T-cell (primary cell): ENCODE results near the gene MAPK14. TPM values are rescaled to one million over a fixed set of nuclear protein-coding genes. Genes with fewer than 3 reads are reported as not detected.

ENCODE experiments used
- ATAC-seq, 4 experiments: fragments of 200-7000 bp in 3 of 4; fragments of 150-1000 bp in 1 of 4; cut with Tn5 transposase; replicated peaks in 1 of 4; 1 replicate in 3 of 4; 2 replicates in 1 of 4; pipeline ENCODE4 v1.10.0; 2021; ENCODE audit warnings: moderate library complexity in 3 of 4, mild to moderate bottlenecking in 2 of 4, moderate number of reproducible peaks in 1 of 4
- CTCF ChIA-PET, 2 donors: fragments of 300-600 bp; sonication (Branson Sonifier 250); formaldehyde crosslinking; loops; one replicate each; lab custom pipeline; 2022; ENCODE audit warnings: antibody characterized with exemption in 2 of 2; lab: Charles Lee
- POLR2A ChIA-PET, 2 donors: fragments of 300-600 bp; sonication (Branson Sonifier 250); formaldehyde crosslinking; loops; one replicate each; lab custom pipeline; 2022; ENCODE audit warnings: antibody characterized with exemption in 2 of 2; lab: Charles Lee
- DNase-seq, 35 experiments: peaks; one replicate each; pipeline versions ENCODE4 v3.0.0 to v3.0.0-alpha.2; 2013 to 2023
- H3K27ac ChIP-seq: one replicate; pipeline ENCODE4 v1.5.1; 2013; ENCODE audit warnings: low read length
- H3K27me3 ChIP-seq, 2 experiments: replicated peaks in 1 of 2; 1 replicate in 1 of 2; 2 replicates in 1 of 2; pipeline versions ENCODE4 v1.6.1 to v1.7.0; 2013; ENCODE audit warnings: low read length in 1 of 2, mixed read lengths in 1 of 2; ENCODE audit not compliant: control insufficient read depth in 2 of 2, insufficient read depth in 2 of 2; ENCODE audit errors: extremely low read depth in 1 of 2
- H3K36me3 ChIP-seq, 2 donors: 1 replicate in 1 of 2; 2 replicates in 1 of 2; pipeline versions ENCODE4 v1.6.1 to v1.7.0; 2013; ENCODE audit warnings: low read length in 1 of 2; ENCODE audit not compliant: control insufficient read depth in 2 of 2, insufficient read depth in 1 of 2; ENCODE audit errors: extremely low read depth in 1 of 2
- H3K4me1 ChIP-seq, 2 experiments: 1 replicate in 1 of 2; 2 replicates in 1 of 2; pipeline versions ENCODE4 v1.6.1 to v1.7.0; 2013; ENCODE audit warnings: low read length in 2 of 2, mixed read lengths in 1 of 2; ENCODE audit not compliant: insufficient read depth in 2 of 2, control insufficient read depth in 1 of 2; ENCODE audit errors: extremely low read depth in 1 of 2
- H3K4me3 ChIP-seq, 2 donors: 1 replicate in 1 of 2; 2 replicates in 1 of 2; pipeline versions ENCODE4 v1.5.1 to v1.7.0; 2013; ENCODE audit warnings: mild to moderate bottlenecking in 2 of 2, low read length in 1 of 2, moderate library complexity in 1 of 2; ENCODE audit not compliant: control insufficient read depth in 1 of 2; ENCODE audit errors: extremely low read depth in 1 of 2
- H3K9me3 ChIP-seq: 2 replicates; pipeline ENCODE4 v1.7.0; 2013
- H3K27ac Mint-ChIP-seq, 2 donors: one replicate each; pipeline ENCODE4 v1.8.0; 2020 to 2021; ENCODE audit warnings: mild to moderate bottlenecking in 2 of 2, mixed read lengths in 2 of 2
- H3K27me3 Mint-ChIP-seq, 2 donors: one replicate each; pipeline ENCODE4 v1.8.0; 2021 to 2022; ENCODE audit warnings: mixed read lengths in 2 of 2
- H3K36me3 Mint-ChIP-seq: one replicate; pipeline ENCODE4 v1.8.0; 2021; ENCODE audit warnings: mixed read lengths
- H3K4me1 Mint-ChIP-seq, 3 donors: one replicate each; pipeline ENCODE4 v1.8.0; 2020 to 2022; ENCODE audit warnings: mixed read lengths in 3 of 3, mild to moderate bottlenecking in 1 of 3
- H3K4me3 Mint-ChIP-seq, 3 donors: one replicate each; pipeline ENCODE4 v1.8.0; 2020 to 2022; ENCODE audit warnings: mild to moderate bottlenecking in 3 of 3, mixed read lengths in 3 of 3, moderate library complexity in 3 of 3
- H3K9me3 Mint-ChIP-seq, 3 donors: one replicate each; pipeline ENCODE4 v1.8.0; 2020 to 2022; ENCODE audit warnings: mixed read lengths in 3 of 3
- WGBS: methylation state at CpG from one replicate; pipeline ENCODE4 v1.1.5; 2013; ENCODE audit warnings: missing lambda C conversion rate; ENCODE audit not compliant: insufficient coverage; 5-methylcytosine and 5-hydroxymethylcytosine counted together
- total RNA-seq, 35 experiments: library from RNA in 6 of 35; stranded (reverse) in 6 of 35; fragments of 120-200 nt in 1 of 35; gene quantifications; one replicate each; pipeline versions ENCODE4 v1.2.1 to v1.2.4 and lab custom pipeline; 2013 to 2026

The MAPK14 gene
- total RNA-seq, 5 donors from 2014 or later (not counting 1 experiment from before 2014, with no cell fraction given), result 49.3 to 64.5 (median 60.3) TPM

DNA sequence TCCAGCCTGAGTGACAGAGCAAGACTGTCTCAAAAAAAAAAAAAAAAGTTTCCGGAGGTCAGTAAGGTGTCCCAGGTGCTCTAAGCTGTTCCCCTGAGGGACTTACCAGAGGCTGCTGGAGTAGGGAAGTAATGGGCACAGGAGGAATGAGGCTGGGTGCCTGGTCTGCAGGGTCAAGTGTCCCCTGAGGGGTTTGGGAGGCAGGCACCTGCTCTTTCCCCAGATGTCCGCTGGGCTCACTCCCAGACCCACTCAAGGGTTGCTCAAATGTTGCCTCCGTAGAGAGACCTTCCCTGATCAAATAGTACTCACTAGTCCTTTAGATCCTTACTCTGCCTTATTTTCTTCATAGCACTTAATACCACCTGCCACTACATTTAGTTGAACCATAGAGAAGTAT, 97.3 kb downstream of the MAPK14 start:
- H3K4me1 Mint-ChIP-seq, result peaks cover 70 to 88% (median 74%) of the 10 kb centered on the region in 3 donors
- no peaks in the 10 kb centered on the region for H3K9me3 Mint-ChIP-seq
- H3K4me3 Mint-ChIP-seq, result no peak overlapping the region
- WGBS, result 100% methylated on average over 2 of the region's 3 CpGs
- no peaks in the 10 kb centered on the region for H3K36me3 ChIP-seq
- no peaks in the 10 kb centered on the region for H3K27me3 Mint-ChIP-seq
- H3K4me1 ChIP-seq, result peaks cover 29 to 83% of the 10 kb centered on the region in 2 experiments
- ChIA-PET CTCF (interaction anchor here in 1 of 2 donors (0.7 kb wide), 1 partner anchor 383 kb away, joined by 5 read pairs; no protein-coding TSS in a partner anchor), POLR2A (no interaction called here)
- H3K27me3 ChIP-seq, result no peaks in the 10 kb centered on the region
- no peak overlapping the region for H3K27ac ChIP-seq
- no peak overlapping the region for H3K4me3 ChIP-seq
- no peak for ATAC-seq
- no peak for DNase-seq
- H3K27ac Mint-ChIP-seq, result peak overlapping the region; percentile 43 to 74
- no peaks in the 10 kb centered on the region for H3K36me3 Mint-ChIP-seq
- no peaks in the 10 kb centered on the region for H3K9me3 ChIP-seq

DNA sequence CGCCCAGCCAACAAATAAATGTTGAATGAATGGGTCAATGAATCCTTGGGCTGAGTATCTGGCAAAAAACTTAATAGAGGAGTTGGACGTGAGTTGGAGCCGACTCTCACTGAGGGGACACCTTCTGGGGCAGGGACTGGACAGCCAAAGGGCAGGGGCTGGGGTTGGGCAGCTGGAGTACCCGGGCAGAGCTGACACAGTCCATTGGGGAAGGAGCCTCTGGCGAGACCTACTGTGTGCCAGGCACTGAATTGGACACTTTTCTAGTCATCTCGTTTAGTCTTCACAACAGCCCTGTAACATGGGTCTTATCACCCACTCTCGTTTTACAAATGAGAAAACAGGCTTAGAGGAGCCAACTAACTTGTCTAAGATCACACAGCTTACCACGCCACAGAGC, 98.0 kb downstream of the MAPK14 start:
- Histone ChIP-seq H3K27me3 (no peaks in the 10 kb centered on the region), H3K36me3 (no peaks in the 10 kb centered on the region), H3K9me3 (no peaks in the 10 kb centered on the region), H3K27ac (no peak overlapping the region), H3K4me3 (no peak overlapping the region), H3K4me1 (peaks cover 25 to 78% of the 10 kb centered on the region in 2 experiments)
- ATAC-seq (no peak), DNase-seq (no peak)
- no peak overlapping the region for H3K4me3 Mint-ChIP-seq
- WGBS, result 94% methylated on average over 7 of the region's 8 CpGs
- H3K36me3 Mint-ChIP-seq, result no peaks in the 10 kb centered on the region
- ChIA-PET CTCF (no interaction called here), POLR2A (no interaction called here)
- no peaks in the 10 kb centered on the region for H3K27me3 Mint-ChIP-seq
- H3K4me1 Mint-ChIP-seq, result peaks cover 65 to 82% (median 68%) of the 10 kb centered on the region in 3 donors
- no peaks in the 10 kb centered on the region for H3K9me3 Mint-ChIP-seq
- H3K27ac Mint-ChIP-seq, result peak overlapping the region; percentile 75 to 78

DNA sequence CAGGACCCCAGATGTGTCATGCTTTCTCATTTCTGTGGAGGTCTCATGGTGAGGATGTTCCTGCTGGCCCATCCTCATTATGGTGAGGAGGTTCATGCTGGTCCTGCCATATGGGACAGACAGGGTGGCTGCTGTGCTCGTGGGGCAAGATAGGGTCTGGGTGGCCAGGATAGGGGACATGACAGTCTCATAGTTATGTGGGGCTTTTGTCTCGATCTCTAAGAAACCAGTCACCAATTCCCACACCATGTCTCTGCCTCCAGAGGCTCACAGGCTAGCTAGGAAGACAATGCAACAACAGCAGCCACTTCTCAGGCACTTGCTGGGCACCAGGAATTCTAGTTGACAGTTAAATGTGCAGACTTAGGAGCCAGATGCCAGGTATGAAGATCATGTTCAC, 98.5 kb downstream of the MAPK14 start:
- peak overlapping the region; percentile 75 to 78 for H3K27ac Mint-ChIP-seq
- no peak for ATAC-seq
- DNase-seq, result no peak
- no peaks in the 10 kb centered on the region for H3K27me3 Mint-ChIP-seq
- peak overlapping the region in 1 of 3 donors; percentile 15 for H3K4me3 Mint-ChIP-seq
- no peaks in the 10 kb centered on the region for H3K9me3 ChIP-seq
- ChIA-PET CTCF (no interaction called here), POLR2A (interaction anchor here (0.5 to 0.6 kb wide), 2 partner anchors 71 to 1220 kb away, joined by 3 to 4 read pairs; no protein-coding TSS in a partner anchor)
- peaks cover 25 to 78% of the 10 kb centered on the region in 2 experiments for H3K4me1 ChIP-seq
- H3K4me1 Mint-ChIP-seq, result peaks cover 64 to 81% (median 66%) of the 10 kb centered on the region in 3 donors
- no peaks in the 10 kb centered on the region for H3K36me3 ChIP-seq
- H3K27me3 ChIP-seq, result no peaks in the 10 kb centered on the region
- H3K27ac ChIP-seq, result no peak overlapping the region
- no CpG with 5 or more reads among the region's 2 CpGs for WGBS
- no peak overlapping the region for H3K4me3 ChIP-seq
- no peaks in the 10 kb centered on the region for H3K36me3 Mint-ChIP-seq
- H3K9me3 Mint-ChIP-seq, result no peaks in the 10 kb centered on the region

DNA sequence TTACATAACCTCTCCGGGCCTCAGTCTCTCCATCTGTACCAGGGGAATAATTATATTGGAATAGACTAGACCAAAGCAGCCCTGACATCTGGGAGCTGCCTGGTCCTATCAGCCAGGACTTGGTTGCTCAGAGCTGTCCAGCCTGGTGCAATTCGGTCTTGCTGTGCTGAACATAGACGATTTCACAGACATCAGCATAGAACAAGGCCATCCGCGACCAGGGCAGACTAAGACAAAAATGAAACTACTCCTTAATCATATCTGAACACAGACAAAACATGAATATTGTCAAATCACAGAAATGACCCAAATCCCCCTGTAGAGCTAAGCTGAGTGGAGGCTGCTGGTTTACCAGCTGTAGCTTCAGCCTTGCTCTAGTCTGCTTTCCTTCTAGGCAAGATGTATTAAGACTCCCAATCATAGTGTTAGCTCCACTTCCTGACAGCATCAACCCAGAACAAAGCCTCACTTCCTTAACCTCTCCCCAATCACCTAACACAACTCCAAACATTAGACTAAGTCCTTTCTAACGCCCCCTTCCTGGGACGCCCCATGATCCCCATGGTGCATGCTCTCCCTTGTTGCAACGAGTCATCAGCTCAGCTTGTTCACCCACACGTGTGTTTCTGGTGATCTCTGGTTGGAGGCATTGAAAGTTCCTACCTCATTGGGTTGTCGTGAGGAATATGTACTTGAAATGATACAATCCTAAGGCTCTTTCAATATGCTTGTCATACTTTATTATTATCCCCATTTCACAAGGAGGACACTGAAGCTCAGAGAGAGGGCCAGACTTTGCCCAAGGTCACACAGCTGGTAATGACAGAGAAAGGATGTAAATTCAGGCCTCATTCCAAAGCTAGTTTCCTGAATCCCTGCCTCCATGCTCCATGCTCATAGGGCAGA, 99.2 kb downstream of the MAPK14 start:
- H3K4me3 ChIP-seq, result no peak overlapping the region
- H3K27me3 ChIP-seq, result no peaks in the 10 kb centered on the region
- Mint-ChIP-seq H3K4me3 (peak overlapping the region in 1 of 3 donors; percentile 15), H3K27ac (peak overlapping the region; percentile 77 to 78), H3K9me3 (no peaks in the 10 kb centered on the region), H3K36me3 (no peaks in the 10 kb centered on the region), H3K4me1 (peaks cover 59 to 80% (median 65%) of the 10 kb centered on the region in 3 donors), H3K27me3 (no peaks in the 10 kb centered on the region)
- POLR2A ChIA-PET, result interaction anchor here (0.5 to 0.6 kb wide), 2 partner anchors 70 to 1220 kb away, joined by 3 to 4 read pairs; no protein-coding TSS in a partner anchor
- WGBS, result 48% methylated on average over 2 of the region's 10 CpGs
- ATAC-seq (no peak), DNase-seq (no peak)
- H3K36me3 ChIP-seq, result no peaks in the 10 kb centered on the region
- H3K27ac ChIP-seq, result no peak overlapping the region
- CTCF ChIA-PET, result interaction anchor here in 1 of 2 donors (0.6 kb wide), 1 partner anchor 369 kb away, joined by 3 read pairs; no protein-coding TSS in a partner anchor
- H3K4me1 ChIP-seq, result peaks cover 20 to 78% of the 10 kb centered on the region in 2 experiments
- no peaks in the 10 kb centered on the region for H3K9me3 ChIP-seq

DNA sequence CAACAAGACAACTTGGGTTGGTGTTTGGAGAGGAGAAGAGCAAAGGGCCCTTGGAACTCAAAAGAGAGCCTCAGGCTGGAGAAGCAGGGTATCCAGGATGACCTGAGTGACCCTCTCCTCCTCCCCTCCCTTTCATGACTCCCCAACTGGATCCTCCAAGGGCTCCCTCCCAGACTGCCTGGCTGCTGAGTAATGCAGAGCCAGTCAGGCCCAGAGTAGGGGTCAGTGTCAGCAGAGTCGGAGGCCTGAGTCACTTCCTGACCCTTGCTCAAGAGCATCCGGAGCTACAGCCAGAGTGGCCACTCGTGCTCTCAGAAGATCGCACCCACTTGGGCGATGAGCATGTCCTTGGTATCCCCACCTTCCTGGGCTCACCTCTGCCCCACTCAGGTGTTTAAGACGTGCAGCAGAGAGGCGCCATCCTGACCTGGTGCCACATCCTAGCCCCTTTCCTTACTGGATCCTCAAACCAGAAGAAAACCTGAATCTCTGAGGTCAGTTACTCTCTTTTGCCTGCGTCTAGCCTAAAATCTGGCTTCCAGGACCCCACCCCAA, 99.9 kb downstream of the MAPK14 start:
- H3K27ac ChIP-seq, result no peak overlapping the region
- 94% methylated on average over 8 of the region's 8 CpGs for WGBS
- ATAC-seq (no peak), DNase-seq (peak in 1 of 35 experiments; percentile 45)
- Mint-ChIP-seq H3K4me1 (peaks cover 59 to 80% (median 65%) of the 10 kb centered on the region in 3 donors), H3K27ac (peak overlapping the region in 1 of 2 donors; percentile 77), H3K27me3 (no peaks in the 10 kb centered on the region), H3K9me3 (no peaks in the 10 kb centered on the region), H3K4me3 (no peak overlapping the region), H3K36me3 (no peaks in the 10 kb centered on the region)
- H3K4me1 ChIP-seq, result peaks cover 21 to 78% of the 10 kb centered on the region in 2 experiments
- ChIA-PET POLR2A (no interaction called here), CTCF (no interaction called here)
- no peaks in the 10 kb centered on the region for H3K9me3 ChIP-seq
- no peak overlapping the region for H3K4me3 ChIP-seq
- no peaks in the 10 kb centered on the region for H3K36me3 ChIP-seq
- H3K27me3 ChIP-seq, result no peaks in the 10 kb centered on the region

DNA sequence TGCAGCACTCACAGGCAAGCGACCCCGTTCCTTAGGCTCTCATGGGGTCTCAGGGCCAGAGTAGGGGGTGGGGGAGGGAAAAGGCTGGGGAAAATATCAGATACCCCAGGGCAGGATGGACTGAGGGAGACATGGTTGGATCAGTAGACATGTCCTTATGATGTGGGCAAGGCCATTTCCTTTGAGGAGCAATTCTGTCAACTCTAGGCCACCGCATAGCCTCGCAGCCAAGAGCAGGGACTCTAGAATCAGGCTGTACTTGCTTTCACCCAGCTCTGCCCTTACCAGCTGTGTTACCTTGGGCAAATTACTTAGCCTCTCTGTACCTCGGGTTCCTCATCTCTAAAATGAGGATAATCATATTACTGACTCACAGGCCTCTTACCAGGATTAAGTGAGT, 100.5 kb downstream of the MAPK14 start:
- H3K36me3 Mint-ChIP-seq, result peaks cover 3% of the 10 kb centered on the region
- H3K9me3 ChIP-seq, result no peaks in the 10 kb centered on the region
- peak overlapping the region in 1 of 2 donors; percentile 48 for H3K27ac Mint-ChIP-seq
- H3K9me3 Mint-ChIP-seq, result no peaks in the 10 kb centered on the region
- peaks cover 21 to 78% of the 10 kb centered on the region in 2 experiments for H3K4me1 ChIP-seq
- H3K27ac ChIP-seq, result no peak overlapping the region
- peaks cover 0 to 4% of the 10 kb centered on the region in 2 donors for H3K36me3 ChIP-seq
- H3K4me3 Mint-ChIP-seq, result no peak overlapping the region
- H3K4me1 Mint-ChIP-seq, result peaks cover 59 to 80% (median 65%) of the 10 kb centered on the region in 3 donors
- no peak for ATAC-seq
- DNase-seq, result no peak
- no peaks in the 10 kb centered on the region for H3K27me3 Mint-ChIP-seq
- WGBS, result 63% methylated on average over 2 of the region's 5 CpGs
- POLR2A ChIA-PET, result no interaction called here
- no peaks in the 10 kb centered on the region for H3K27me3 ChIP-seq
- H3K4me3 ChIP-seq, result no peak overlapping the region
- CTCF ChIA-PET, result no interaction called here
